Mucosa of stomach (tissue), 1 donor: ENCODE data around the gene NPY2R.

Experiments used
- H3K27me3 ChIP-seq: one replicate; pipeline ENCODE4 v1.7.0; 2013; ENCODE audit warnings: mild to moderate bottlenecking, low read length; ENCODE audit not compliant: control insufficient read depth, insufficient read depth
- H3K36me3 ChIP-seq: one replicate; pipeline ENCODE4 v1.7.0; 2013; ENCODE audit warnings: low read length; ENCODE audit not compliant: control insufficient read depth, insufficient read depth
- H3K4me1 ChIP-seq: one replicate; pipeline ENCODE4 v1.7.0; 2013; ENCODE audit warnings: mild to moderate bottlenecking, low read length; ENCODE audit not compliant: control insufficient read depth, insufficient read depth
- H3K4me3 ChIP-seq: one replicate; pipeline ENCODE4 v1.7.0; 2013; ENCODE audit warnings: low read length
- H3K9ac ChIP-seq: one replicate; pipeline ENCODE4 v1.7.0; 2013; ENCODE audit warnings: mild to moderate bottlenecking, low read length, moderate library complexity
- H3K9me3 ChIP-seq: one replicate; pipeline ENCODE4 v1.7.0; 2013; ENCODE audit warnings: mild to moderate bottlenecking, low read length, moderate library complexity; ENCODE audit not compliant: control insufficient read depth
- donor health status: Pancreatic carcinoma.

Gene NPY2R

GRCh38 chr4:155263480-155263879 is 55.0 kb downstream of the NPY2R start:
- Histone ChIP-seq H3K9ac (no peak overlapping the region), H3K9me3 (no peaks in the 10 kb centered on the region), H3K36me3 (no peaks in the 10 kb centered on the region), H3K4me1 (no peaks in the 10 kb centered on the region), H3K27me3 (no peaks in the 10 kb centered on the region), H3K4me3 (no peak overlapping the region)

DNA sequence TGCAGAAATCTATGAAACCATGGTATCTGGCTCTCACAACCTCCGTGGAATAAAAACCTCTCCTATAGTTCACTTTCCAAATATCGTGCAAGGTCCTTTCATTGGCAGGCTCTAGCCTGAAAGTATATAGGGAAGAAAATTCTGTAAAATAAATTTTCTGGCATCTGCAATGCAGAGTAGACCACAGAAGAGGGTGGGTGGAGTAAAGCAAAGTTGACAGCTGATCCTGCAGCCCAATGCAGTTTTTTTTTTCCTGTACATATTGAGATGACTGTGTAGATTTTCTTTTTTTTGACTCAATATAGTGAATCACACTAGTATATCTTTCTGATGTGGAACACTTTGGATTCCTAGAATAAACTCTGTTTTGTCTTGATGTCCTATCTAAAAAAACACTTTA is 56.7 kb downstream of the NPY2R start:
- Histone ChIP-seq H3K36me3 (no peaks in the 10 kb centered on the region), H3K4me1 (no peaks in the 10 kb centered on the region), H3K9ac (no peak overlapping the region), H3K9me3 (no peaks in the 10 kb centered on the region), H3K27me3 (no peaks in the 10 kb centered on the region), H3K4me3 (no peak overlapping the region)
